Lower leg skin (tissue), 3 donors: ENCODE measurements around the gene DNAH6.

ENCODE experiments used
- CTCF ChIP-seq, 3 donors: fragments of 450-650 bp; IDR thresholded peaks; one replicate each; pipeline ENCODE4 v1.5.1; 2016; ENCODE audit warnings: antibody characterized with exemption in 3 of 3, mild to moderate bottlenecking in 3 of 3, moderate library complexity in 2 of 3
- POLR2A ChIP-seq, 2 donors: fragments of 450-650 bp; IDR thresholded peaks; one replicate each; pipeline ENCODE4 v1.6.1; 2016 to 2017; ENCODE audit warnings: antibody characterized with exemption in 2 of 2, mild to moderate bottlenecking in 1 of 2, moderate library complexity in 1 of 2

DNA sequence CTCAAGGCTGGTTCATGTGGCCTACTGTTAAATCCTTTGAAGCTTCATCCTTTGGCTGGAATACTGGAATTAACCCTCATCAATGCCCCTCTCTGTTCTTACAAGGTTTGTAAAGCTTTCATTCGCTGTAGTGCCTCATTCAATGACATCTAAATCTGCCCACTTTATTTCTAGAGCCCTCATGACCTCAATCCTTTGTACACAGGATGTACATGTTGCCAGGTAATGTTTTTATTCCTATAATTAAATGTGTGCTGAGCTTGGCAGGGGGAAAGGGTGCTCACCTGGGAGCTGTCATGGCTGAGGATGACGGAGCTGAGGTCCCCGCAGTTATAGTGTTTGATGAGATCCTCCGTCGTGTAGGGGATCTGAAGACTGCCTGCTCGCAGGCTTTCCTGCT is 325.3 kb downstream of the DNAH6 start:
- TF ChIP-seq CTCF (IDR thresholded peaks at IDR 0.05): no peak
- TF ChIP-seq POLR2A (IDR thresholded peaks at IDR 0.05): no peak
